HS-5 (cell line): ENCODE measurements around the gene TMCC2.
"Not testable (repeated sequence)": the region's sequence is repeated elsewhere in the genome, so short reads cannot be mapped to it uniquely, and the experiment has no call there.

ENCODE experiments used
- DNase-seq: peaks from one replicate; pipeline ENCODE4 v3.0.0-alpha.2; 2012; ENCODE audit warnings: low read depth

TMCC2 gene, protein sequence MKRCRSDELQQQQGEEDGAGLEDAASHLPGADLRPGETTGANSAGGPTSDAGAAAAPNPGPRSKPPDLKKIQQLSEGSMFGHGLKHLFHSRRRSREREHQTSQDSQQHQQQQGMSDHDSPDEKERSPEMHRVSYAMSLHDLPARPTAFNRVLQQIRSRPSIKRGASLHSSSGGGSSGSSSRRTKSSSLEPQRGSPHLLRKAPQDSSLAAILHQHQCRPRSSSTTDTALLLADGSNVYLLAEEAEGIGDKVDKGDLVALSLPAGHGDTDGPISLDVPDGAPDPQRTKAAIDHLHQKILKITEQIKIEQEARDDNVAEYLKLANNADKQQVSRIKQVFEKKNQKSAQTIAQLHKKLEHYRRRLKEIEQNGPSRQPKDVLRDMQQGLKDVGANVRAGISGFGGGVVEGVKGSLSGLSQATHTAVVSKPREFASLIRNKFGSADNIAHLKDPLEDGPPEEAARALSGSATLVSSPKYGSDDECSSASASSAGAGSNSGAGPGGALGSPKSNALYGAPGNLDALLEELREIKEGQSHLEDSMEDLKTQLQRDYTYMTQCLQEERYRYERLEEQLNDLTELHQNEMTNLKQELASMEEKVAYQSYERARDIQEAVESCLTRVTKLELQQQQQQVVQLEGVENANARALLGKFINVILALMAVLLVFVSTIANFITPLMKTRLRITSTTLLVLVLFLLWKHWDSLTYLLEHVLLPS

GRCh38 chr1:205227584-205228013, at the start of gene TMCC2:
TSS of gene TMCC2 (plus strand) at chr1:205227946. CDS start at chr1:205228565, 619 bp downstream.
- DNase-seq = peak; percentile 55

DNA sequence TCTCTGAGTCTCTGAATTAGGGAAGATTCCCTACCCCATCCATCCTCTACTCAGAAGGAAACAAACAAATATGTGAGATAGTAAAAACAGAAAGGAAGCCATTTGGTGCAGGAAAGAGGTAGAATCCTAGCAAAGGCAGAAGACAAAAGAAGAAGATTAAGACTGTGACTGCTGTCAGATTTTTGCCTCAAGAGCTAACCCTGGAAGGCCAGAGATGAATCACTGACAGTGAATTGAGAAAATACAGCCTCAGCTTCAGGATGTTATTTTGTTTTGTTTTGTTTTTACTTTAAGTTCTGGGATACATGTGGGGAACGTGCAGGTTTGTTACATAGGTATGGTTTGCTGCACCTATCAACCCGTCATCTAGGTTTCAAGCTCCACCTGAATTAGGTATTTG, 47.9 kb upstream of the TMCC2 start:
- DNase-seq = no peak

- not testable (repeated sequence) for DNase-seq
These were observed 47.4 kb upstream of the TMCC2 start for GRCh38 chr1:205180331-205180730.

DNA sequence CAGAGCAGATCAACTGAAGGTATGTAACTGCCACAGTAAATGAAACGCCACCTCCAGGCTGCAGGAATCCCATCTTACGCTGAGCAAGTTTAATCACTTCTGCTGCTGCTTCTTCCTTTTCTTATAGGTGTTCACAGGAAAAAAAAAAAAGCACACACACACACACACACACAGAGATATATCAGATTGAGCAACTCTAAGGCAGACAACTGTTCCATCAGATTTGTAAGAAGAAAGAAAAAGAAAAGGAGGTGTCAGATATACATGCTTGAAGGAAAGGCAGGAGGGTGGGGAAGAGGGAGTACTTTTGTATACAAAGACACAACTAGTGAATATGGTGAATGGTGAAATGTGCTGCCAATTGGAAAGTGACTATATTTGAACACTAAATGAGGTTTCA, 44.8 kb upstream of the TMCC2 start:
- DNase-seq = no peak

GRCh38 chr1:205183676-205184335, 43.9 kb upstream of the TMCC2 start:
- no peak for DNase-seq

GRCh38 chr1:205186191-205186590, 41.6 kb upstream of the TMCC2 start:
- no peak for DNase-seq

- DNase-seq = no peak
These were observed 40.3 kb upstream of the TMCC2 start for GRCh38 chr1:205187420-205187819.

- no peak for DNase-seq
These were observed 39.6 kb upstream of the TMCC2 start for GRCh38 chr1:205188098-205188497.

GRCh38 chr1:205188596-205188995, 39.1 kb upstream of the TMCC2 start:
- DNase-seq = no peak

- no peak for DNase-seq
These were observed 38.6 kb upstream of the TMCC2 start for GRCh38 chr1:205189131-205189530.

DNA sequence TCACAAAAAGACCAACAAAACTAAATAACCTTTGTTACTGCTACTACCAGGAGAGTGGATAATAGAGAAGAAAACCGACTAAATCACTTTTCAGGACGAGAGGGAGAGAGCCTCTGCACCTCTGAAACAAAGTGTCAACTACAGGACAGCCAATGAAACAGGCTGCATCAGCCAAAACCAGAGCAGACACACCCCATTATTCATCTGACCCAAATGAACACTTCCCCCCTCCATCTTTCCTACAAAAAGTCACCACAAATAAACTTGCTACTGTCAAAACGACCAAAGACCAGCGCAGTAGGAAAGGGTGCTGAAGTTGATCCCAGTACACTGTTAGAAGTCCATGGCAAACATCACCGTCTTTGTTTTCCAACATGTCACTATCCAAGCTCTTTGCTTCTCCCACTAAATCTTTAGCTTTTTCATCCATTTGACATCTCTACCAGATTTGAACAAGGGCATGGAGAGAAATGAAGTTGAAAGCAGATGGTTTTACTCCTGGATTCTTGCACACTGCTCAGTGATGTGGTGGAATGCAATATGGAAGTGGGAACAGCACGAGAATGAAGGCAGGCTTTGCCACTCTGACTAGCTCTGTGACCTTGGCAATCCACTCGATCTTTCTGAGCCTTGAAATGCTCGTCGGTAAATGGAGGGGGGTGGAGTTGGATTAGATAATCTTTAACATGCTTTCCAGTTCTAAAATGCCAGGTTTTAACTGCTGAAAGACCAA, 36.7 kb upstream of the TMCC2 start:
- DNase-seq = no peak

DNA sequence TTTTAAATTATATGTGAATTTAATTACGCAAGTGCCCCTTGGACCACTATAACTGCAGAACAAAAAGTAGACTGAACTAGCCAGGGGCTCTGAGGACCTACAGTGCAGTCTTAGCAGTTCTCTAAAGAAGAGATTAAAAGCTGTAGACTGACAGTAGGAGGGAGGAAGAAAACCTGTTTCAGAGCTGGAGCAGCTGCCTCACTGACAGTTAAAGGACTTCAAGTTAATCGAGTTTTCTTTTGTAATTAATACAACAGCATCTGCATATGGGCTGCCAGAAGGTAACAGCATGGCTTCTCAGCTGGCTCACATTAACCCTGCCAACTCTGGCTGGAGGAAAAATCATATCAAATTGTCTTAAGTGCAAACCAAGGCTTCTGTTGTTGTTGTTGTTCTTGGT, 36.1 kb upstream of the TMCC2 start:
- DNase-seq = no peak

DNA sequence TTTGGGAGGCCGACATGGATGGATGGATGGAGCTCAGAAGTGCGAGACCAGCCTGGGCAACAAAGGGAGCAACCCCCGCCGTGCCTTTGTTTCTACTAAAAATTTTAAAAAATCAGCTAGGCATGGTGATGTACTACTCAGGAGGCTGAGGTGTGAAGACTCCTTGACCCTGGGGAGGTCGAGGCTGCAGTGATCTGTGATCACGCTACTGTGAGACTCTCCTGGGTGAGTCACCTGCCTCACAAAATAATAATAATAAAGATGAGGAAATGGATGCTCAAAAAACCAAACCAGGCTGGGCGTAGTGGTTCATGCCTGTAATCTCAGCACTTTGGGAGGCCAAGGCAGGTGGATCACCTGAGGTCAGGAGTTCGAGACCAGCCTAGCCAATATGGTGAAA, 35.5 kb upstream of the TMCC2 start:
- DNase-seq = no peak

DNA sequence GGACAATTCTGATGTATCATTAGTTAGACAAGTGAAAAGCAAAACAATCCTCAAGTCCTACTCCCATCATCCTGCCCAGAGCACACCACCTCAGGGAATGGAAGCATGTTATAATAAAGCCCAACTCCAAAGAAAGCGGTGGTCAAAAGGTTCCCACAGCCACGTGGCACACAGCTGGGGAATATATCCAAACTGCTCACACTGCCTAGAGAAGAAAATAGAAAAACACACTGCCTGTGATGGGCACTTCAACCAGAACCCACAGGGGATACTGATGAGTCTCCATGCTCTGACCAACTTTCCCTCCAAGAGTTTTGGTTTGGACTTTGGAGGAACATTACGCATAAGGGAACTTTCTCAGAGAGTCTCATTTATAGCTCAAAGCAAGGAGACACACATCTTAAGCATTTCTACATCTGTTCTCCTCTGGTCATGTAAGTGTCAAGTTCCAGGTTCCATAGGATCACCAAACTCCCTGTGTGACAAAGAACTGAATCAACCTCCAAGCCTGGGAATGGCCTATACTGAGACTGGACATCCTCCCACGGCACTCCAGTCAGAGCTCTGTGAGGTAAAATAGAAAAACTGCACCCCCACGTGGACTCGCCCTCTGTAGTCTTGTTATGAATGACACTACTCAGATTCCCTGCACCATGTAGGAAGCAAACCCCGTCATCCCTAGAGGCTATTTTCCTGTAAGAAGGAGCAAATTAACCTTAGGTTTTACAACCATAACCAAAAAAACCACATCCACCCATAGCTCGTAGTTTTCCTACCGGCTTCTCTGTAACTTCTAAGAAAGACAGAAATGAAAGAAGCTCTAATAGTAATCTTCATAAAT, 28.4 kb upstream of the TMCC2 start:
- DNase-seq = no peak

- DNase-seq = no peak
These were observed 27.8 kb upstream of the TMCC2 start for GRCh38 chr1:205199931-205200299.

DNA sequence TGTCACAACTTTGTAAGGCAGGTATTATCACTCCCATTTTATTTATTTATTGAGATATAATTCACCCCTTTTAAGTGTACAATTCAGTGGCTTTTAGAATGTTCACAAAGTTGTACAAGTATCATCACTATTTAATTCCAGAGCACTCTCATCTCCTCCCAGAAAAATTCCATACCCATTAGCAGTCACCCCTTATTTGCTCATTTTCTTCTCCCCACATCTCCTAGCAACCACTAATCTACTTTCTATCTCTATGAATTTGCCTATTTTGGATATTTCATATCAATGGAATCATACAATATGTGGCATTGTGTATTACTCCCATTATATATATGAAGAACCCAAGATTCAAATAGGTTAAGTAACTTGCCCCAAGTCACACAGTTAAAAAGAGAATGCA, 23.2 kb upstream of the TMCC2 start:
- DNase-seq = no peak

- no peak for DNase-seq
These were observed 22.7 kb upstream of the TMCC2 start for GRCh38 chr1:205205055-205205454.

DNA sequence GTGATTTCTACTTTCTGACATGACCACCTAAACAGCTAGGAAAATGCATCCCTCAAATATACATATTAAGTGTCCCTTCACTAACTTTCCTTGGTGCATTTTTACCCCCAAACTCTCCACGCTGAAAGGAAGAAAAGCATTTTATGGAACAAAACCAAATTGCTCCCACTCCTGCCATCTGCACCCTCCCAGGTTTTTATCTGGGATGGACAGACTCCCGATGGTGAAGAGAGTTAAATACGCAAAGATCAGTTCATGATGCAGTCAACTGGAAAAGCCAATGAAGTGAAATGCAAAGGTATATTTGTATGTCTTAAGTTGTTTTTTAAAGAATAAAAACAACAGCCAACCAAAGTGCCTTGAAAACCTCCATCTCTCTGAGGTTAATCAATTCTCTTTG, 18.9 kb upstream of the TMCC2 start:
- DNase-seq = no peak

DNA sequence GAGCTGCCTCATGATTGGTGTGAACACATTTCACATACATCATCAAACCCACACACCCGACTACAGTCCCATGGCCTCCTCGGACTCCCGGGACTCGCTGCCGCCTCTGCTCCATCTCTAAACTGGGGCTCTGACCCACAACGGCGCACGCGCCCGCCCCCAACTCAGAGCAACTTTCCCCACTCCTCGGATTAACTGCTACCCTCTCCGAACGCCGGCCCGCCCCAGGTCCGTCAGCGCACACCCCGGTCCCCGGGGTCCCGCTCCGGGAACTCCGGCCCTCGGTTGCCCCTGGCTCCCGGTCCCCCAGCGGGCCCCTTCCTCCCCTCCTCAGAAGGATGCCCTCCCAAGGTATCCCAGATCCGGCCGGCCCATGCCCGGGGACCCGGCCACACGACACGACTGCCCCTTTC, 17.0 kb upstream of the TMCC2 start:
- no peak for DNase-seq

DNA sequence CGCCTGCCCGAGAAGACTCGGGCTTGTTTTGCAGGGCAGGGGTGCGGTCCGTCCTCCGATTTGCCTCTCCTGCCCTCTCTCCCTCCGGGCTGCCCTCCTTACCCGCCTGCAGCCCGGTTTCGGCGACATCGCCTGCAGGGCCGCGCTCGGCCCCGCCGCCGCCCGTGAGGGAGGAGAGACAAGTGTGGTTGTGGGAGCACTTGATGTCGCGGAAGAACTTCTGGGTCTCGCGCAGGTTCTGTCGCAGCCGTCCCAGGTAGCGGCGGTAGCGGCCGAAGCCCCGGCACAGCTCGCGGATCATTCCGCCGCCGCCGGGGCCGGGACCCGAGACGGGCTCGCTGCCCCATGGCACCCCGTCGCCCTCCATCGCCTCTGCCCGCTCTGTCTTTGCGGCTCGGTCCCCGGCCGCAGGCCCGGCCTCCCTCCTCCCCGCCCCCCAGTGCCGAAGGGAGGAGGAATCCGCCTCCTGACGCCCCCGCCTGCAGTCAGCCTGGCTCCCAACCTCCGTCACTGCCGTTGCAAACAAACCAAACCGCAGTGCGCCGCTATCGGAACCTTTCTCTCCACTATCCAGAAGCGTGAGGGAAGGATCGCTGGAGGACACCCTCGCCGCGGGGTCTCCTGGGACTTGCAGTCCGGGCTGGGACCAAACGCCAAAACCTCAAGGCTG, 16.4 kb upstream of the TMCC2 start, which contains the start of gene DSTYK:
TSS of gene DSTYK (minus strand) at position 534 of the 670 bp plus-strand sequence. CDS start at position 367, 167 bp downstream.
- peak; percentile 83 for DNase-seq
